ENCODE results near the gene RALY. TPM values are rescaled to one million over a fixed set of nuclear protein-coding genes. Genes with fewer than 3 reads are reported as not detected.
"Not testable (repeated sequence)": the region's sequence is repeated elsewhere in the genome, so short reads cannot be mapped to it uniquely, and the experiment has no call there.

The RALY gene
- total RNA-seq, 3 donors from 2014 or later, result 152 to 229 (median 215) TPM

DNA sequence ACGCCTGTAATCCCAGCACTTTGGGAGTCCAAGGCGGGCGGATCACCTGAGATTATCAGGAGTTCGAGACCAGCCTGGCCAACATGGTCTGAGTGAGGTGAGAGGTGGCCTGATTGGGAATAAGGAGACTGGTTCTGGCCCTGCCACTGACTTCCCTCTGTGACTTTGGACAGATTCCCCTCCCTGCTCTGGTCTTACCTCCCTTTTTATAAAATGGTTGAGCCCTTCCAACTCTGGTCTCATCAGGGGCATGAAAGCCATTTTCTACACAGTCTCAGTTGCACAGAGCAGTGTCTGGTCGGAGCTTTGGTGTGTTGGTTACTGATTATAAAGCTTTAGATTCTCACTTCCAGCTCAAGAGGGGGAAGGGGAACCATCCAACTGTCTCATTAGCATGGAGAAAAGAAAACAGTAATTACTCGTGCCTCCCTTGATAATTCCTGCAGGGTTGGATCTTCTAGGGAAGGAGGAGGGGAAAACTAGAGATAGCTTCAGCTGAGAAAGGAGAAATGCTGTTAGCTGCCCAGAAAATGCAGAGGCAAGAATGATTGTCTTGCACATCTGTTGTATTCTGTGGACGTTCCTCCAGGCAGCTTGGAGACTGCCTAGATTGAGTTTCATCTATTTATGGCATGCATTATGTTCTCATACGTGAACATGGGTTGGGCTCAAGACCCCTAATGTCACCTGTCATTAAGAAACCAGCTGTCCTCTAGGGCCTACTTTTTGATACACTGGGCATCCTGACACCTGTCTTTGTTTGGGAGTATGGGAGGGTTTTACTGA, 30.4 kb downstream of the RALY start:
- no peak for ATAC-seq
- H3K9me3 ChIP-seq, result no peaks in the 10 kb centered on the region
- DNase-seq, result no peak
- H3K4me3 ChIP-seq, result no peak overlapping the region
- H3K36me3 ChIP-seq (ENCODE audit: low read depth), result no peaks in the 10 kb centered on the region
- intact Hi-C loops (cut with DNase I, micrococcal nuclease), result no loop called here
- peaks cover 38% of the 10 kb centered on the region for H3K4me1 ChIP-seq (ENCODE audit: low read depth)
- TF ChIP-seq CTCF (IDR thresholded peaks at IDR 0.05), result no peak

DNA sequence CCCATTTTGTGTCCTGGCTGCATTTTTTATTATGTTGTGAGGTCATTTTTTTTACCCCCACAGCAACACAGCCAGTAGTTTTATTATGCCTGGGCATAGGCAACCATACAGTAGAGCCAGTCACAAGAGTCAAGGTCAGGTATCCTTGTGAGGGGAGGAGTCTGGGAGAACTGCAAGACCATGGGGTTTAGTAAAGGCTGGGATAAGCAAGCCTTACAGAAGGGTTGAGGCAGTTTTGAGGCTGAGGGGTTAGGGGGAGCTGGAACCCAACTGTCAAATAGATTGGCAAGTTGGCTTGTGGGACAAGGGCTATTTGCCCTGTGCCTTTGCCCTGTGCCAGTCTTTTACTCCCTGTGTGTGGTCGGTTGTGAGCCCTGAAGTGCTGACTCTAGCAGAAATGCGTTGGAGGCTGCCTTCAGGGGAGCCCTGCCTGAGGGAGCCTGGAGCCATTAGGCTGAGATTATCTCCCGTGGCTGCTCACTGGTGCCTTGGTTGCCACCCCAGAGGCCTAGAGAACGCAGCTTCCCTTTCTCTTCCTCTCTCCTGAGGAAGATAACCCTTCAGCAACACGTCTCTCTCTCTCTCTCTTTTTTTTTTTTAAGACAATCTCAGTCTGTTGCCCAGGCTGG, 31.1 kb downstream of the RALY start:
- ATAC-seq, result peak; percentile 63
- no peak overlapping the region for H3K4me3 ChIP-seq
- H3K4me1 ChIP-seq (ENCODE audit: low read depth), result peaks cover 38% of the 10 kb centered on the region
- no peak for TF ChIP-seq CTCF (IDR thresholded peaks at IDR 0.05)
- no peaks in the 10 kb centered on the region for H3K9me3 ChIP-seq
- H3K36me3 ChIP-seq (ENCODE audit: low read depth), result no peaks in the 10 kb centered on the region
- DNase-seq, result peak in 2 of 3 donors; percentile 15 to 41
- intact Hi-C loops (cut with DNase I, micrococcal nuclease), result no loop called here

DNA sequence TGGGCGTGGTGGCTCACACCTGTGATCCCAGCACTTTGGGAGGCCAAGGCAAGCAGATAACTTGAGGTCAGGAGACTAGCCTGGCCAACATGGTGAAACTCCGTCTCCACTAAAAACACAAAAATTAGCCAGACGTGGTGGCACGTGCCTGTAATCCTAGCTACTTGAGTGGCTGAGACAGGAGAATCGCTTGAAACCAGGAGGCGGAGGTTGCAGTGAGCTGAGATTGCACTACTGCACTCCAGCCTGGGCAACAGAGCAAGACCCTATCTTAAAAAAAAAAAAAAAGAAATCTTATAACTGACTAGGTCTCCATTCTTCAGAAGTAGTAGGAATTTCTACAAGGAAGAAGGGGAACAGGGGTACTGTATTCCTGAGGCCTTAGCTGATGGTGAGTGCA, 34.3 kb downstream of the RALY start:
- intact Hi-C loops (cut with DNase I, micrococcal nuclease), result not testable (repeated sequence)

DNA sequence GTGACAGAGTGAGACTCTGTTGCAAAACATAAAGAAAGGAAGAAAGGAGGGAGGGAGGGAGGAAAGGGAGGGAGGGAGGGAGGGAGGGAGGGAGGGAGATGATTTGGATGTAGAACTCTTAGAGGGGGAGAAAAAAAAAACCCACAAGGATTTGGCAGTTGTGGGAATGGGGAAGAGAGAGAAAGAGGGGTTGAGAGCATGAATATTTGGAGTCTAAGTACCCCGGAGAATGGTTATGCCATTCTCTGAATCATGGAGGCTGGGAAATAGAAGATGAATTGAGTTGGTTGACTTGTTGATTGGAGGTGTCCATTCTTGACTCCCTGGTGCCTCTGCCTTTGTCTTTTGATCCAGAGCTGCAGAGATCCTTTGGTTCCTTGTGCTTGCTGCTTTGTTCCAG, 35.7 kb downstream of the RALY start:
- no peak for TF ChIP-seq CTCF (IDR thresholded peaks at IDR 0.05)
- intact Hi-C loops (cut with DNase I, micrococcal nuclease), result no loop called here
- Histone ChIP-seq H3K9me3 (no peaks in the 10 kb centered on the region), H3K4me3 (no peak overlapping the region), H3K4me1 (ENCODE audit: low read depth) (peaks cover 29% of the 10 kb centered on the region), H3K36me3 (ENCODE audit: low read depth) (no peaks in the 10 kb centered on the region)
- DNase-seq (no peak), ATAC-seq (no peak)

More for the DNA sequence above, 34.3 kb downstream of the RALY start:
- H3K36me3 ChIP-seq (ENCODE audit: low read depth); H3K4me3 ChIP-seq; ATAC-seq; H3K9me3 ChIP-seq; DNase-seq: not testable (repeated sequence)
- peaks cover 38% of the 10 kb centered on the region for H3K4me1 ChIP-seq (ENCODE audit: low read depth)

DNA sequence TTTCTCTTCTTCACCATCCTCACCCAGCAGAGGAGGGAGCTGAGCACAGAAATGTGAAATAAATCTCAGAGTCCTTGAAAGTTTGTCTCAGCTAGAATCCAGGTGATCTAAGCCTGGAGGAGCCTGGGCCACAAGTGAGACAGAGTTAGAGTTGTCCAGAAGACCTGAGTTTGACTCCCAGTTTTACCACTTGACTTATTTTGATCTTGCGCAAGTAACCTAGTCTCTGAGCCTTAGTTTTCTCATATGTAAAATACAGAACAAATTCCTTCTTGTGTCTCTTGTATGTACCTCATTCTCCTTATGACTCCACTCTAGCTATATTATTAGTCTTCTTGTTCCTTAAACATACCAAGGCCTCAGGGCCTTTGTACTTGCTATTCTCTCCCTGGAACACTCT, 36.7 kb downstream of the RALY start:
- intact Hi-C loops (cut with DNase I, micrococcal nuclease), result no loop called here
- H3K9me3 ChIP-seq, result no peaks in the 10 kb centered on the region
- ATAC-seq (no peak), DNase-seq (no peak)
- peaks cover 19% of the 10 kb centered on the region for H3K4me1 ChIP-seq (ENCODE audit: low read depth)
- H3K4me3 ChIP-seq, result no peak overlapping the region
- no peaks in the 10 kb centered on the region for H3K36me3 ChIP-seq (ENCODE audit: low read depth)
- no peak for TF ChIP-seq CTCF (IDR thresholded peaks at IDR 0.05)

- intact Hi-C loops (cut with DNase I, micrococcal nuclease), result no loop called here
- TF ChIP-seq CTCF (IDR thresholded peaks at IDR 0.05), result no peak
- H3K36me3 ChIP-seq (ENCODE audit: low read depth), result no peaks in the 10 kb centered on the region
- no peaks in the 10 kb centered on the region for H3K9me3 ChIP-seq
- no peak overlapping the region for H3K4me3 ChIP-seq
- ATAC-seq, result no peak
- no peak for DNase-seq
- H3K4me1 ChIP-seq (ENCODE audit: low read depth), result peaks cover 19% of the 10 kb centered on the region
Observed at GRCh38 chr20:34033903-34034302, 40.2 kb downstream of the RALY start.
